ENCODE data around the gene POMP.

Gene POMP

DNA sequence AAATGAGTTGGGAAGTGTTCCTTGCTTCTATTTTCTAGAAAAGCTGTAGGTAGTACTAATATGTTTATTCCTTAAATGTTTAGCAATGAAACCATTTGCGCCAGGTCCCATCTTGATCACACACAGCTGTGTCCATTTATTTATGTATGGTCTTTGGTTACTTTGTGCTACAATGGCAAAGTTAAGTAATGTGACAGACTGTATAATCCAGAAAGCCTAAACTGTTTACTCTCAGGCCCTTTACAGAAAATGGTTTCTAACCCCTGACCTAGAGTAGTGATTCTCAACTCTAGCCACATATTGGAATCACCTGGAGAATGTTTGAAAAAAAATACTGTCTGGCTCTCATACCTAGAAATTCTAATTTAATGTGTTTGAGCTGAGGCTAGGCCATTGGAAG, 38.5 kb downstream of the POMP start:
- Histone ChIP-seq H3K4me1 (ENCODE audit: control insufficient read depth, insufficient read depth, low read length, unreplicated experiment) (peaks cover 13% of the 10 kb centered on the region), H3K27ac (ENCODE audit: low read depth, low read length) (no peak overlapping the region), H3K79me2 (ENCODE audit: control insufficient read depth, insufficient read depth, low read length, unreplicated experiment) (no peaks in the 10 kb centered on the region), H3K36me3 (ENCODE audit: insufficient read depth, low read length) (no peaks in the 10 kb centered on the region), H3K4me3 (ENCODE audit: low read depth, low read length) (no peak overlapping the region), H3K27me3 (ENCODE audit: insufficient read depth, low read length) (peaks cover 5% of the 10 kb centered on the region; the same call in 1 of the 2 replicates), H2AFZ (ENCODE audit: low read length, unreplicated experiment) (no peak overlapping the region)

DNA sequence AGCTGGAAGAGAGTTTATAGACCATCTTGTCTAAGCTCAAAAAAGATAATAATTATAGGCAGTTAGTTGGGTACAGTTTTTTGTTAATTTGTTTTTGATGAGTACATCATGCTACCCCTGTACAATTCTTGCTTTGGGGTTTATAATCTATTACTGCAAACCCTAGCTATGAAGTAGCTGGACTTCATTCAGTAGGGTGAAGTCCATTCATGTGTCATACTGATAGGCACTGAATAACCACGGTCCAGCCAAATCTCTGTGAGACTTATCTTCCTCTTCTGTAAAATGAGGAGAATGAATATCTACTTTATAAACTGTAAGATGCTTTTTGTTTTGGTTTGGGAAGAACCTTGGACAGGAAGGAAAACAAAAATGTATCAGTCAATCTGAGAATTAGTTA, 40.3 kb downstream of the POMP start:
- no peak overlapping the region for H3K27ac ChIP-seq (ENCODE audit: low read depth, low read length)
- no peak overlapping the region for H2AFZ ChIP-seq (ENCODE audit: low read length, unreplicated experiment)
- H3K27me3 ChIP-seq (ENCODE audit: insufficient read depth, low read length), result no peaks in the 10 kb centered on the region
- H3K79me2 ChIP-seq (ENCODE audit: control insufficient read depth, insufficient read depth, low read length, unreplicated experiment), result no peaks in the 10 kb centered on the region
- no peaks in the 10 kb centered on the region for H3K36me3 ChIP-seq (ENCODE audit: insufficient read depth, low read length)
- H3K4me1 ChIP-seq (ENCODE audit: control insufficient read depth, insufficient read depth, low read length, unreplicated experiment), result peaks cover 13% of the 10 kb centered on the region
- no peak overlapping the region for H3K4me3 ChIP-seq (ENCODE audit: low read depth, low read length)

DNA sequence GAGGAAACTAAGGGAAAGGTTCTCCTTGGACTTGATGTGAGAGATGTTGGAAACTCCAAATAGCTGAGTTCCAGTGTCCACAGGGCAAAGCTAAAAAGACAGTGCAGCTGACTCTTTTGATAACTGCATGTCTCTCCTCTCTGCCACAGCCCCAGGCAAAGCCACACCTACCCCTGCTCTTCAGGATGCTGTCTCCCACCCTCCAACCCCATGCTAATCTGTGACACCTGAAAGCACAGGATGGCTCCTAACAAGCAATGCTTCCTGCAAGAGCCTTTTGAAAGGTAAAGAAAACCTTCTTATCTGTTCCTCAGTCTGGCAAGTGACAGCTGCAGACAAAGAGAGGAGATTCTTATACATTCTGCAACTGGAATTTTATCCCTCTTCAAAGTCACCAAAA, 45.4 kb downstream of the POMP start:
- no peak overlapping the region for H3K27ac ChIP-seq (ENCODE audit: low read depth, low read length)
- no peaks in the 10 kb centered on the region for H3K79me2 ChIP-seq (ENCODE audit: control insufficient read depth, insufficient read depth, low read length, unreplicated experiment)

DNA sequence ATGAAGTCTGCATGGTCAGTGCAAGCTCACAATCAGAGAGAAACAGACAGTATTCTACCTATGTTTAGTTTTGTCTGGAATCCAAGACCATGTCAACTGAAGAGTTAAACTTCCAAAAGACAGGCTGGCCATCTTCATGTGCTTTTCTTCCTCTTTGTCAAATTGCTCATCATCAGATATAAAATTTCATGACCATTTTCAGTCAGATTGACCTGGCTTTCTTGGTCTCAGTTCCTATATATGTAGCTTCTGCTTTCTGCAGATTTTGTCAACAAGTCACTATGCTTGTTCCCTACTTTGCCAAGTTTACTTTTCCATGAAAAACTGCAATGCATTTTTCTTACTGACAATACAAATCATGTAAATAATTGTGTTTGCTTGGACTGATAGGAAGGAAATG, 46.0 kb downstream of the POMP start:
- Histone ChIP-seq H3K4me3 (ENCODE audit: low read depth, low read length) (no peak overlapping the region), H3K4me1 (ENCODE audit: control insufficient read depth, insufficient read depth, low read length, unreplicated experiment) (peaks cover 8% of the 10 kb centered on the region), H3K27me3 (ENCODE audit: insufficient read depth, low read length) (no peaks in the 10 kb centered on the region), H3K27ac (ENCODE audit: low read depth, low read length) (no peak overlapping the region), H3K36me3 (ENCODE audit: insufficient read depth, low read length) (no peaks in the 10 kb centered on the region), H2AFZ (ENCODE audit: low read length, unreplicated experiment) (no peak overlapping the region), H3K79me2 (ENCODE audit: control insufficient read depth, insufficient read depth, low read length, unreplicated experiment) (no peaks in the 10 kb centered on the region)

More for the DNA sequence above, 45.4 kb downstream of the POMP start:
- Histone ChIP-seq H2AFZ (ENCODE audit: low read length, unreplicated experiment) (no peak overlapping the region), H3K27me3 (ENCODE audit: insufficient read depth, low read length) (no peaks in the 10 kb centered on the region), H3K36me3 (ENCODE audit: insufficient read depth, low read length) (no peaks in the 10 kb centered on the region), H3K4me1 (ENCODE audit: control insufficient read depth, insufficient read depth, low read length, unreplicated experiment) (peaks cover 8% of the 10 kb centered on the region), H3K4me3 (ENCODE audit: low read depth, low read length) (no peak overlapping the region)

DNA sequence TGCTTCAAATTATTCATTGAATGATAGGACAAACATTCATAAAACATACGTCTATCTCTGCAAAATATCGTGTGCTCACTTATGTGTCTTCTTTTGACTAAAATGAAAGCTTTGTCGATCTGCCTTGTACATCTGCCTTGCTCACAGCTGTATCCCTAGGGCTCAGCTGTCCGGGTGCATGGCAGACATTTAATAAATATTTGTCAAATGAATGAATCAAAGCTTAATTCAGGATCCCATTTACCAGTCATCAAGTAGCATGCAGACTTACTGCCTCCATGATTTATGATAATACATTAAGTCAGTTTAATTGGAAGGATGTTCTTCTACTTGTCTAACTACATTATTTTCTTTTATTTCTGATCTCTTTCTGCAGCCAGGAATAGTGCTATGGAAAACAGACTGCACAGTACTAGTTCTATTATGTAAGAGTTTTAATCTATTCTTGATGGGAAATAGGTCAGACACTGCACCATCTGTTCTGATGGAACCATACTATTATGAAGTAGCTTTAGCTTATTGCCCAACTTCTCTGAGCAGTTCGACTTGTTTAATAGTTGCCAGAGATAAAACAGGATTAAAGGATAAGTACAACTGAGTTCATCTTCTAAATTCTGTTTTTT, 46.6 kb downstream of the POMP start:
- Histone ChIP-seq H3K79me2 (ENCODE audit: control insufficient read depth, insufficient read depth, low read length, unreplicated experiment) (no peaks in the 10 kb centered on the region), H3K36me3 (ENCODE audit: insufficient read depth, low read length) (no peaks in the 10 kb centered on the region), H3K27ac (ENCODE audit: low read depth, low read length) (no peak overlapping the region), H3K4me3 (ENCODE audit: low read depth, low read length) (no peak overlapping the region), H2AFZ (ENCODE audit: low read length, unreplicated experiment) (no peak overlapping the region), H3K4me1 (ENCODE audit: control insufficient read depth, insufficient read depth, low read length, unreplicated experiment) (peaks cover 8% of the 10 kb centered on the region), H3K27me3 (ENCODE audit: insufficient read depth, low read length) (no peaks in the 10 kb centered on the region)

DNA sequence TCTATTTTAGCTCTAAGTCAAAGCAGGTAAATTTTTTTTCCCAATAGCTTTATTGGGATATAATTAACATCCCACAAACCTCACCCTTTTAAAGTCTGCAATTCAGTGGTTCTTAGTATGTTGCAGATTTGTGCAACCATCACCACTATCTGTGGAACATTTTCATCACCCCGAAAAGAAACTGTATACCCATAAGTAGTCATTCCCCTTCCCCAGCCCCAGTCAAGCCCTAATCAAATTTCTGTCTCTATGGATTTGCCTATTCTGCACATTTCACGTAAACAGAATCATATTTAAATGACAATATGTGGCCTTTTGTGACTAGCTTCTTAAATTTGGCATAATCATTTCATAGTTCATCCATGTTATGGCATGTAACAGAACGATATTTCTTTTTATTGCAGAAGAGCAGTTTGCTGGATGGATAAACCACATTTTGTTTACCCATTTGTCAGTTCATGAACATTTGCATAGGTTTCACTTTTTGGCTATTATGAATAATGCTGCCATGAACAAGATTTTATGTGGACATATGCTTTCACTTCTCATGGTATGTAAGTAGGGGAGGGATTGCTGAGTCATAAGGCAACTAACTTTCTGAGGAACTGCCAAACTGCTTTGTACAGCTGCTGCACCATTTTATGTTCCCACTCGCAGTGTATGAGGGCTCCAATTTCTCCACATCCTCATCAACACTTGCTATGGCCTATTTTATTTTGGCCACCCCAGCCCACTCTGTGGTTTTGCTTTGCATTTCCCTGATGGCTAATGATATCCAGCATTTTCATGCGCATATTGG, 48.9 kb downstream of the POMP start:
- Histone ChIP-seq H3K4me1 (ENCODE audit: control insufficient read depth, insufficient read depth, low read length, unreplicated experiment) (peaks cover 8% of the 10 kb centered on the region), H3K4me3 (ENCODE audit: low read depth, low read length) (peak overlapping the region; percentile 28; the same call in 1 of the 2 replicates), H3K36me3 (ENCODE audit: insufficient read depth, low read length) (no peaks in the 10 kb centered on the region), H3K27me3 (ENCODE audit: insufficient read depth, low read length) (no peaks in the 10 kb centered on the region), H3K79me2 (ENCODE audit: control insufficient read depth, insufficient read depth, low read length, unreplicated experiment) (no peaks in the 10 kb centered on the region), H2AFZ (ENCODE audit: low read length, unreplicated experiment) (peak overlapping the region; percentile 88), H3K27ac (ENCODE audit: low read depth, low read length) (peak overlapping the region; percentile 18; the same call in 1 of the 2 replicates)

DNA sequence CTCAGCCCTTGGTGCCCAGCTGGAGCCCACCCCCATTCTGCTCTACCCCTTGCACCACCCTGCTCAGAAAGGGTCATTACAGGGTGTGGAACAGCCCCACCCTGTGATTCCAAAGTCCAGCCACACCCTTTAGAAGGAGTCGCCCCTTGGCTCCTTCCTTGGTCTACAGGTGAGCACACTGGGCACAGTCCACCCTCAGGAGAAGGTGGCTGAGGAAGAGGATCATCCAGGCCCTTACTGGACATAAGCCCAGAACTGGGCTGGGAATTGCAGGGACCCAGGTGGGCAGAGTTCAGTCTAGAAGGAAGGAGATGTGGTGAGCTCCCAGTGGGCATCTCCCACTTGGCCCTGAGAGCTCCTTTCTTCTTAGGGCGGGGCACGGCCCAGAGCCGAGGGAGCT, 51.2 kb downstream of the POMP start:
- no peak overlapping the region for H3K4me3 ChIP-seq (ENCODE audit: low read depth, low read length)

DNA sequence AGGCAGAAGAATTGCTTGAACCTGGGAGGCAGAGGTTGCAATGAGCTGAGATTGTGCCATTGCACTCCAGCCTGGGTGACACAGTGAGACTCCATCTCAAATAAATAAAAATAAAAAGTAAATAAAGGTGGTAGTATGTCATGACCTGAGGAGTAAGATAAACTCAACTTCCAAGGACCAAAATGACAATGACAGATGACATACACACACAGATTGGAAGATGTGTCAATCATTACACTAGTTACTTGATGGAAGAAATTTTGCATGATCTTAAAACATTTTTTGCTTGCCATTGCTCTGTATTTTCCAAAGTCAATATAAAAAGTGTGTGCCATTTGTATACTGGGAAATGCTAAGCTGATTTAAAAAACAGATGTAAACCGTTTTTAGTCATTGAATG, 55.7 kb downstream of the POMP start:
- Histone ChIP-seq H3K27ac (ENCODE audit: low read depth, low read length) (no peak overlapping the region), H3K4me1 (ENCODE audit: control insufficient read depth, insufficient read depth, low read length, unreplicated experiment) (peaks cover 17% of the 10 kb centered on the region), H2AFZ (ENCODE audit: low read length, unreplicated experiment) (no peak overlapping the region), H3K4me3 (ENCODE audit: low read depth, low read length) (no peak overlapping the region), H3K36me3 (ENCODE audit: insufficient read depth, low read length) (no peaks in the 10 kb centered on the region), H3K27me3 (ENCODE audit: insufficient read depth, low read length) (no peaks in the 10 kb centered on the region), H3K79me2 (ENCODE audit: control insufficient read depth, insufficient read depth, low read length, unreplicated experiment) (no peaks in the 10 kb centered on the region)

More for the DNA sequence above, 51.2 kb downstream of the POMP start:
- Histone ChIP-seq H3K36me3 (ENCODE audit: insufficient read depth, low read length) (no peaks in the 10 kb centered on the region), H2AFZ (ENCODE audit: low read length, unreplicated experiment) (no peak overlapping the region), H3K27ac (ENCODE audit: low read depth, low read length) (no peak overlapping the region), H3K4me1 (ENCODE audit: control insufficient read depth, insufficient read depth, low read length, unreplicated experiment) (peaks cover 8% of the 10 kb centered on the region), H3K79me2 (ENCODE audit: control insufficient read depth, insufficient read depth, low read length, unreplicated experiment) (no peaks in the 10 kb centered on the region), H3K27me3 (ENCODE audit: insufficient read depth, low read length) (no peaks in the 10 kb centered on the region)

DNA sequence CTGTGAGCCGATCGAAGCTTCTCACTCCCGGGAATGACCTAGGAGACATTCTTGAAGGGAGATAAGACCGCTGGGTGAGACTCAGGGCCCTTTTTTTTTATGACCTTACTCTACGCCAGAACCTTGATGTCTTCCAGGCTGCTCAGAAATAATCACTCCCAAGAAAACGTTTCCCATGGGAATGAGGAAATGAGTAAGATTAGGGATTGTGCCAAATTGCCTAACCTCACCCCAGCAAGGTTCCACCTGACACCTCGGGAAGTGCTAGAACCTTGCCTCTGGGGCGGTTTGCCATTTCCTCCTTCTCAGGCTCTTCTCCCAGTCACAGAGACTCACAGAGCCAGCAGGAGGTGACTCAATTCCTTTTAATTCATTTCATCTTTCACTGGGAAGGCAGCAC, 57.6 kb downstream of the POMP start:
- peaks cover 22% of the 10 kb centered on the region for H3K4me1 ChIP-seq (ENCODE audit: control insufficient read depth, insufficient read depth, low read length, unreplicated experiment)
- no peaks in the 10 kb centered on the region for H3K27me3 ChIP-seq (ENCODE audit: insufficient read depth, low read length)
- no peaks in the 10 kb centered on the region for H3K36me3 ChIP-seq (ENCODE audit: insufficient read depth, low read length)
- H3K4me3 ChIP-seq (ENCODE audit: low read depth, low read length), result no peak overlapping the region
- H2AFZ ChIP-seq (ENCODE audit: low read length, unreplicated experiment), result peak overlapping the region; percentile 75
- H3K27ac ChIP-seq (ENCODE audit: low read depth, low read length), result no peak overlapping the region
- H3K79me2 ChIP-seq (ENCODE audit: control insufficient read depth, insufficient read depth, low read length, unreplicated experiment), result no peaks in the 10 kb centered on the region

DNA sequence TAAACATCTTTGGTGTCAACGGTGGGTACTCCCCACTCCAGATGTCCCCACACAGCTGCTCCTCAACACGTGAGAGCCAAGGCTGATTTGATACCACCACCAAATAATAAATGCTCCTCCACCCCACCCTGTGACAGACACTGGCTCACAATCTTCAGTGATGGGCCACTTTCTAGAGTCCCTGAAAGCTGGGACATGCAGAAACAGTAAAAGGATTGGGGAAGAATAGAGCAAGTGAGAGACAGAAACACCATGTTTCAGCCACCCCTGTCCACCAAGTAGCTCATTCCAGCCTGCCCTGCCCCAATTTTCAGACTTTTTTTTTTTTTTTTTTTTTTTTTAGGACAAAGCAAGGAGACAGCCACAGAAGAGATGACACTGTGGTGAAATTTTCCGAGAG, 58.2 kb downstream of the POMP start:
- Histone ChIP-seq H3K27me3 (ENCODE audit: insufficient read depth, low read length) (no peaks in the 10 kb centered on the region), H3K27ac (ENCODE audit: low read depth, low read length) (peak overlapping the region; percentile 33; the same call in 1 of the 2 replicates), H3K4me3 (ENCODE audit: low read depth, low read length) (no peak overlapping the region), H3K36me3 (ENCODE audit: insufficient read depth, low read length) (no peaks in the 10 kb centered on the region), H3K4me1 (ENCODE audit: control insufficient read depth, insufficient read depth, low read length, unreplicated experiment) (peaks cover 22% of the 10 kb centered on the region), H3K79me2 (ENCODE audit: control insufficient read depth, insufficient read depth, low read length, unreplicated experiment) (no peaks in the 10 kb centered on the region), H2AFZ (ENCODE audit: low read length, unreplicated experiment) (no peak overlapping the region)

DNA sequence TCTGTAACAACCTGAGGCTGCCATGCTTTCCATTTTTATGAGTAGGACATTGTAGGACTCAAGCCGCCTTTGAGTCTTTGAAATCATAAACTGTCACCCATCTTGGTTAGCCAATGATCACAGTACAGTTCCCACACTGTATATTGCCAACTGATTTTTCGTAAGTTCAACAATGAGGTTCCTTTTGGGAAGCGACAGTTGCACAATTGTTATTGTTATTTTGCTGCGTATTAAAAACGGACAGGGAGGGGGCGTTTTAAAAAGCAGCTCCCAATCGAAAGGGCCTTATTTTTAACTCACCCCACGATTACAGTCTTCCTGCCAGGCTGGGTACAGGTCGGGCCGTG, 59.2 kb downstream of the POMP start:
- peak overlapping the region; percentile 98 for H2AFZ ChIP-seq (ENCODE audit: low read length, unreplicated experiment)
- H3K27ac ChIP-seq (ENCODE audit: low read depth, low read length), result peak overlapping the region; percentile 70
- no peaks in the 10 kb centered on the region for H3K36me3 ChIP-seq (ENCODE audit: insufficient read depth, low read length)
- no peaks in the 10 kb centered on the region for H3K27me3 ChIP-seq (ENCODE audit: insufficient read depth, low read length)
- H3K4me1 ChIP-seq (ENCODE audit: control insufficient read depth, insufficient read depth, low read length, unreplicated experiment), result peaks cover 22% of the 10 kb centered on the region
- H3K79me2 ChIP-seq (ENCODE audit: control insufficient read depth, insufficient read depth, low read length, unreplicated experiment), result no peaks in the 10 kb centered on the region
- peak overlapping the region; percentile 87 for H3K4me3 ChIP-seq (ENCODE audit: low read depth, low read length)

Data from ACC112 (cell line).